WTC11 (cell line): ENCODE data around the gene CD68.
A peak's percentile ranks its signal among the peaks of the same experiment; 100 is the strongest.

Experiments used
- MYBL2 ChIP-seq: sonication (generic); formaldehyde crosslinking; IDR thresholded peaks from 2 replicates; pipeline ENCODE4 v1.8.1; 2023; ENCODE audit warnings: mild to moderate bottlenecking, moderate library complexity, missing genetic modification reagents
- NFE2L1 ChIP-seq: sonication (generic); formaldehyde crosslinking; IDR thresholded peaks from 2 replicates; pipeline ENCODE4 v1.8.1; 2023; ENCODE audit warnings: missing genetic modification reagents
- NR3C1 ChIP-seq: sonication (generic); formaldehyde crosslinking; conservative IDR thresholded peaks from 2 replicates; pipeline ENCODE4 v1.8.1; 2023; ENCODE audit warnings: low read depth, mild to moderate bottlenecking, missing genetic modification reagents
- TCF7 ChIP-seq: sonication (generic); formaldehyde crosslinking; IDR thresholded peaks from 2 replicates; pipeline ENCODE4 v1.8.0; 2022; ENCODE audit warnings: mild to moderate bottlenecking, low read depth, missing genetic modification reagents, moderate library complexity
- TEAD4 ChIP-seq: sonication (generic); formaldehyde crosslinking; IDR thresholded peaks from 2 replicates; pipeline ENCODE4 v1.8.0; 2022; ENCODE audit warnings: mild to moderate bottlenecking, missing genetic modification reagents
- TP53 ChIP-seq: sonication (generic); formaldehyde crosslinking; IDR thresholded peaks from 2 replicates; pipeline ENCODE4 v1.8.1; 2023; ENCODE audit warnings: mild to moderate bottlenecking, missing genetic modification reagents
- ZNF219 ChIP-seq: sonication (generic); formaldehyde crosslinking; IDR thresholded peaks from 2 replicates; pipeline ENCODE4 v1.8.0; 2023; ENCODE audit warnings: missing genetic modification reagents, mild to moderate bottlenecking, borderline replicate concordance
- TF ChIP-seq, protein P1 (sequence below): fragments of 200-600 bp; IDR thresholded peaks from 2 replicates; pipeline ENCODE4 v1.8.0; 2022; ENCODE audit warnings: antibody characterized with exemption
- TF ChIP-seq, protein P2 (sequence below): sonication (generic); formaldehyde crosslinking; IDR thresholded peaks from 2 replicates; pipeline ENCODE4 v1.8.0; 2022; ENCODE audit warnings: mild to moderate bottlenecking, missing genetic modification reagents
- TF ChIP-seq, protein P3 (sequence below): sonication (generic); formaldehyde crosslinking; IDR thresholded peaks from 2 replicates; pipeline ENCODE4 v1.8.1; 2022; ENCODE audit warnings: low read depth, missing genetic modification reagents, borderline replicate concordance
- TF ChIP-seq, protein P4 (sequence below): sonication (generic); formaldehyde crosslinking; IDR thresholded peaks from 2 replicates; pipeline ENCODE4 v1.8.0; 2023; ENCODE audit warnings: missing genetic modification reagents, mild to moderate bottlenecking, borderline replicate concordance
- TF ChIP-seq, protein P5 (sequence below): sonication (generic); formaldehyde crosslinking; IDR thresholded peaks from 2 replicates; pipeline ENCODE4 v1.8.1; 2023; ENCODE audit warnings: mild to moderate bottlenecking, missing genetic modification reagents, moderate library complexity
- TF ChIP-seq, protein P6 (sequence below): sonication (generic); formaldehyde crosslinking; IDR thresholded peaks from 2 replicates; pipeline ENCODE4 v1.8.0; 2022; ENCODE audit warnings: mild to moderate bottlenecking, missing genetic modification reagents
- TF ChIP-seq, protein P7 (sequence below): sonication (generic); formaldehyde crosslinking; conservative IDR thresholded peaks from 2 replicates; pipeline ENCODE4 v1.8.1; 2022; ENCODE audit warnings: mild to moderate bottlenecking, missing genetic modification reagents

DNA sequence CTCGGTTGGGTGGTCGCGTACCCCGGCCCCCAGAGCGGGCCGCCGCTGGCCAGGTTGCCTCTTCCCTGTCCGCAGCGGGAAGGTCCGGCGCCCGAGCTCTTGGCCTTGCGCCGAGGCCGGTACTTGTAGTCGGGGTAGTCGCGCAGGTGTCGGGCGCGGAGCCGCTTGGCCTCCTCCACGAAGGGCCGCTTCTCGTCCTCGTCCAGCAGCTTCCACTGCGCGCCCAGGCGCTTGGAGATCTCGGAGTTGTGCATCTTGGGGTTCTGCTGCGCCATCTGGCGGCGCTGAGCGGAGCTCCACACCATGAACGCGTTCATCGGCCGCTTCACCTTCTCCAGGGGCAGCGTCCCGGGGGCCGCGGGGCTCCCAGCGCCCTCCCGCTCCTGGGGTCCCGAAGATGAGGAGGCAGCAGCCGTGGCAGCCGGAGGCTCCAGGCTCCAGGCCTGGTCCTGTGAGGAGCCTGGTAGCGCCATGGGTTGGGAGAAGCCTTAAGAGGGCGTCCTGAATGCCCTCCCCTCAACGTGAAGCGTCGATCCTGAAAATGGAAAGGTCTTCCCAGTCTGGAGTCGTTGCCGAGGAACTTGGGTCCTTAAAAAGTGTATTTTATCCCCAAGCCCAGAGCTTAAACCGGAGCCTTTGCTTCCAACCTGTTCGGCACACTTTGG, 9.9 kb downstream of the CD68 start:
- no peak for TF ChIP-seq NR3C1 (CRISPR knock-in tag)
- TF ChIP-seq, protein P1, sequence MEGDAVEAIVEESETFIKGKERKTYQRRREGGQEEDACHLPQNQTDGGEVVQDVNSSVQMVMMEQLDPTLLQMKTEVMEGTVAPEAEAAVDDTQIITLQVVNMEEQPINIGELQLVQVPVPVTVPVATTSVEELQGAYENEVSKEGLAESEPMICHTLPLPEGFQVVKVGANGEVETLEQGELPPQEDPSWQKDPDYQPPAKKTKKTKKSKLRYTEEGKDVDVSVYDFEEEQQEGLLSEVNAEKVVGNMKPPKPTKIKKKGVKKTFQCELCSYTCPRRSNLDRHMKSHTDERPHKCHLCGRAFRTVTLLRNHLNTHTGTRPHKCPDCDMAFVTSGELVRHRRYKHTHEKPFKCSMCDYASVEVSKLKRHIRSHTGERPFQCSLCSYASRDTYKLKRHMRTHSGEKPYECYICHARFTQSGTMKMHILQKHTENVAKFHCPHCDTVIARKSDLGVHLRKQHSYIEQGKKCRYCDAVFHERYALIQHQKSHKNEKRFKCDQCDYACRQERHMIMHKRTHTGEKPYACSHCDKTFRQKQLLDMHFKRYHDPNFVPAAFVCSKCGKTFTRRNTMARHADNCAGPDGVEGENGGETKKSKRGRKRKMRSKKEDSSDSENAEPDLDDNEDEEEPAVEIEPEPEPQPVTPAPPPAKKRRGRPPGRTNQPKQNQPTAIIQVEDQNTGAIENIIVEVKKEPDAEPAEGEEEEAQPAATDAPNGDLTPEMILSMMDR, result peak; percentile 87
- TF ChIP-seq TCF7 (CRISPR knock-in tag), result no peak
- TF ChIP-seq, protein P2, sequence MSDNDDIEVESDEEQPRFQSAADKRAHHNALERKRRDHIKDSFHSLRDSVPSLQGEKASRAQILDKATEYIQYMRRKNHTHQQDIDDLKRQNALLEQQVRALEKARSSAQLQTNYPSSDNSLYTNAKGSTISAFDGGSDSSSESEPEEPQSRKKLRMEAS (CRISPR knock-in tag), result peak; percentile 39
- TF ChIP-seq TEAD4 (CRISPR knock-in tag), result no peak
- TF ChIP-seq, protein P3, sequence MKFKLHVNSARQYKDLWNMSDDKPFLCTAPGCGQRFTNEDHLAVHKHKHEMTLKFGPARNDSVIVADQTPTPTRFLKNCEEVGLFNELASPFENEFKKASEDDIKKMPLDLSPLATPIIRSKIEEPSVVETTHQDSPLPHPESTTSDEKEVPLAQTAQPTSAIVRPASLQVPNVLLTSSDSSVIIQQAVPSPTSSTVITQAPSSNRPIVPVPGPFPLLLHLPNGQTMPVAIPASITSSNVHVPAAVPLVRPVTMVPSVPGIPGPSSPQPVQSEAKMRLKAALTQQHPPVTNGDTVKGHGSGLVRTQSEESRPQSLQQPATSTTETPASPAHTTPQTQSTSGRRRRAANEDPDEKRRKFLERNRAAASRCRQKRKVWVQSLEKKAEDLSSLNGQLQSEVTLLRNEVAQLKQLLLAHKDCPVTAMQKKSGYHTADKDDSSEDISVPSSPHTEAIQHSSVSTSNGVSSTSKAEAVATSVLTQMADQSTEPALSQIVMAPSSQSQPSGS (CRISPR knock-in tag), result no peak
- TF ChIP-seq, protein P4, sequence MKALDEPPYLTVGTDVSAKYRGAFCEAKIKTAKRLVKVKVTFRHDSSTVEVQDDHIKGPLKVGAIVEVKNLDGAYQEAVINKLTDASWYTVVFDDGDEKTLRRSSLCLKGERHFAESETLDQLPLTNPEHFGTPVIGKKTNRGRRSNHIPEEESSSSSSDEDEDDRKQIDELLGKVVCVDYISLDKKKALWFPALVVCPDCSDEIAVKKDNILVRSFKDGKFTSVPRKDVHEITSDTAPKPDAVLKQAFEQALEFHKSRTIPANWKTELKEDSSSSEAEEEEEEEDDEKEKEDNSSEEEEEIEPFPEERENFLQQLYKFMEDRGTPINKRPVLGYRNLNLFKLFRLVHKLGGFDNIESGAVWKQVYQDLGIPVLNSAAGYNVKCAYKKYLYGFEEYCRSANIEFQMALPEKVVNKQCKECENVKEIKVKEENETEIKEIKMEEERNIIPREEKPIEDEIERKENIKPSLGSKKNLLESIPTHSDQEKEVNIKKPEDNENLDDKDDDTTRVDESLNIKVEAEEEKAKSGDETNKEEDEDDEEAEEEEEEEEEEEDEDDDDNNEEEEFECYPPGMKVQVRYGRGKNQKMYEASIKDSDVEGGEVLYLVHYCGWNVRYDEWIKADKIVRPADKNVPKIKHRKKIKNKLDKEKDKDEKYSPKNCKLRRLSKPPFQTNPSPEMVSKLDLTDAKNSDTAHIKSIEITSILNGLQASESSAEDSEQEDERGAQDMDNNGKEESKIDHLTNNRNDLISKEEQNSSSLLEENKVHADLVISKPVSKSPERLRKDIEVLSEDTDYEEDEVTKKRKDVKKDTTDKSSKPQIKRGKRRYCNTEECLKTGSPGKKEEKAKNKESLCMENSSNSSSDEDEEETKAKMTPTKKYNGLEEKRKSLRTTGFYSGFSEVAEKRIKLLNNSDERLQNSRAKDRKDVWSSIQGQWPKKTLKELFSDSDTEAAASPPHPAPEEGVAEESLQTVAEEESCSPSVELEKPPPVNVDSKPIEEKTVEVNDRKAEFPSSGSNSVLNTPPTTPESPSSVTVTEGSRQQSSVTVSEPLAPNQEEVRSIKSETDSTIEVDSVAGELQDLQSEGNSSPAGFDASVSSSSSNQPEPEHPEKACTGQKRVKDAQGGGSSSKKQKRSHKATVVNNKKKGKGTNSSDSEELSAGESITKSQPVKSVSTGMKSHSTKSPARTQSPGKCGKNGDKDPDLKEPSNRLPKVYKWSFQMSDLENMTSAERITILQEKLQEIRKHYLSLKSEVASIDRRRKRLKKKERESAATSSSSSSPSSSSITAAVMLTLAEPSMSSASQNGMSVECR (CRISPR knock-in tag), result peak; percentile 9; the same call in 1 of the 2 replicates
- 0 out of 2 replicates have a peak, but pooled peaks have one; percentile 38 for TF ChIP-seq TP53 (CRISPR knock-in tag)
- TF ChIP-seq, protein P5, sequence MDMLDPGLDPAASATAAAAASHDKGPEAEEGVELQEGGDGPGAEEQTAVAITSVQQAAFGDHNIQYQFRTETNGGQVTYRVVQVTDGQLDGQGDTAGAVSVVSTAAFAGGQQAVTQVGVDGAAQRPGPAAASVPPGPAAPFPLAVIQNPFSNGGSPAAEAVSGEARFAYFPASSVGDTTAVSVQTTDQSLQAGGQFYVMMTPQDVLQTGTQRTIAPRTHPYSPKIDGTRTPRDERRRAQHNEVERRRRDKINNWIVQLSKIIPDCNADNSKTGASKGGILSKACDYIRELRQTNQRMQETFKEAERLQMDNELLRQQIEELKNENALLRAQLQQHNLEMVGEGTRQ (CRISPR knock-in tag), result no peak
- TF ChIP-seq ZNF219 (CRISPR knock-in tag), result no peak
- TF ChIP-seq, protein P6, sequence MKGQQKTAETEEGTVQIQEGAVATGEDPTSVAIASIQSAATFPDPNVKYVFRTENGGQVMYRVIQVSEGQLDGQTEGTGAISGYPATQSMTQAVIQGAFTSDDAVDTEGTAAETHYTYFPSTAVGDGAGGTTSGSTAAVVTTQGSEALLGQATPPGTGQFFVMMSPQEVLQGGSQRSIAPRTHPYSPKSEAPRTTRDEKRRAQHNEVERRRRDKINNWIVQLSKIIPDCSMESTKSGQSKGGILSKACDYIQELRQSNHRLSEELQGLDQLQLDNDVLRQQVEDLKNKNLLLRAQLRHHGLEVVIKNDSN, result no peak
- no peak for TF ChIP-seq NFE2L1
- TF ChIP-seq, protein P7, sequence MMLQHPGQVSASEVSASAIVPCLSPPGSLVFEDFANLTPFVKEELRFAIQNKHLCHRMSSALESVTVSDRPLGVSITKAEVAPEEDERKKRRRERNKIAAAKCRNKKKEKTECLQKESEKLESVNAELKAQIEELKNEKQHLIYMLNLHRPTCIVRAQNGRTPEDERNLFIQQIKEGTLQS, result no peak
- no peak for TF ChIP-seq MYBL2 (CRISPR knock-in tag)
